ENCODE measurements around the gene NPPB. TPM values are rescaled to one million over a fixed set of nuclear protein-coding genes. Genes with fewer than 3 reads are reported as not detected.

Gene NPPB
- total RNA-seq, 1 donor from 2014 or later, result not detected

- DNase-seq, result no peak
Measured at GRCh38 chr1:11880911-11881748, 22.4 kb upstream of the NPPB start.

- DNase-seq, result no peak
Measured at GRCh38 chr1:11880181-11880575, 21.4 kb upstream of the NPPB start.

- DNase-seq, result no peak
Measured at GRCh38 chr1:11879311-11880180, 20.8 kb upstream of the NPPB start.

GRCh38 chr1:11878891-11879190 is 20.1 kb upstream of the NPPB start:
- DNase-seq, result no peak

- DNase-seq, result no peak
Measured at GRCh38 chr1:11878081-11878890, 19.5 kb upstream of the NPPB start.

- DNase-seq, result no peak
Measured at GRCh38 chr1:11877074-11877473, 18.3 kb upstream of the NPPB start.

GRCh38 chr1:11875094-11875493 is 16.3 kb upstream of the NPPB start:
- DNase-seq, result no peak

- no peak for DNase-seq
Measured at GRCh38 chr1:11874624-11875023, 15.9 kb upstream of the NPPB start.

GRCh38 chr1:11874258-11874562 is 15.5 kb upstream of the NPPB start:
- no peak for DNase-seq

- DNase-seq, result no peak
Measured at GRCh38 chr1:11873395-11874257, 14.9 kb upstream of the NPPB start.

GRCh38 chr1:11872545-11872944 is 13.8 kb upstream of the NPPB start:
- no peak for DNase-seq

GRCh38 chr1:11869650-11870207 is 11.0 kb upstream of the NPPB start:
- DNase-seq, result no peak

- DNase-seq, result no peak
Measured at GRCh38 chr1:11869104-11869503, 10.4 kb upstream of the NPPB start.

- DNase-seq, result no peak
Measured at GRCh38 chr1:11868331-11868980, 9.7 kb upstream of the NPPB start.

GRCh38 chr1:11862890-11863289 is 4.1 kb upstream of the NPPB start:
- DNase-seq, result peak; percentile 49

GRCh38 chr1:11860587-11860986 is 1.8 kb upstream of the NPPB start:
- no peak for DNase-seq

GRCh38 chr1:11860083-11860482 is 1.3 kb upstream of the NPPB start:
- DNase-seq, result no peak

- peak; percentile 78 for DNase-seq
Measured at GRCh38 chr1:11858968-11859871, 475 bp upstream of the NPPB start.

GRCh38 chr1:11858158-11858557 is 587 bp downstream of the NPPB start:
- DNase-seq, result no peak

- DNase-seq, result no peak
Measured at GRCh38 chr1:11857164-11857851, 1.4 kb downstream of the NPPB start.

All from dermis blood vessel endothelial cell (primary cell).